ENCODE measurements around the gene CCDC88B. TPM values are rescaled to one million over a fixed set of nuclear protein-coding genes. Genes with fewer than 3 reads are reported as not detected.

Gene CCDC88B
- total RNA-seq, 1 donor from 2014 or later = 191 TPM

GRCh38 chr11:64379817-64380709, 40.1 kb downstream of the CCDC88B start:
- intact Hi-C loops (cut with micrococcal nuclease) = no loop called here

DNA sequence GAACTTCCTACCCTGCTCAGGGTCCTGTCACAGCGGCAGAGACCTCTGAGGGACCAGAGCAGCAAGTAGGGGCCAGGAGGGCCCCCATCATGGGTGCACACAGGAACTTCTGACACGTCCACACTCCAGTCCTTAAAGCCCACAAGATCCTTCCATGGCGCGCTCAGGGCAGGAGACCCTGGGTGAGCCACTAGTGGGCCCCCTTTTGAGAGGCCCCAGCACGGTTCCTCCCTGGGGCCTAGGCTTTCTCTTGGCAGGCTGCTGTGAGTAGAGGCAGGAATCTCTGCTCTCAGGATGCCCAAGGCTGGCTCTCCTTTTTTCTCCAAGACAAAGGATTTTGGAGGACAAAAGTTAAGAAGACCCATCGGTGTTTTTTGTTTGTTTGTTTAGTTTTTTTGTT, 41.3 kb downstream of the CCDC88B start:
- intact Hi-C loops (cut with micrococcal nuclease) = no loop called here

DNA sequence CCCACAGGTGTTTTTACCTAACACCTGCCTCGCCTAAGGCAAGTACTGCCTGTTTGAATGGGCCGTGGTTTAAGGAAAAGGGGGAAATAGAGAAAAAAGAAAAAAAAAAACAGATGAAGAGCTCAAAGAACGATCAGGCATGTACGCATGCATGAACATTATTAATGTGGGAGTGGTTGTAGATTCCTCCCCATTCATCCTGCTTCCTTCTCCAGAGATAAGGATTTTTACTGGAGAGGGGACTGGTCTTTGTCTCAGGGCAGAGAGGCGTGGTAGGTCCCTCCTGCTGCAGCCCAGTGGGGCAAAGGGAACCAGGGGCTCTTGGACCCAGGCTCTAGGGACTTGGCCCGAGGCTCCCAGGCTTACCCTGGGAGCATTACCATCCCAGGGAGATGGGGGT, 42.0 kb downstream of the CCDC88B start:
- intact Hi-C loops (cut with micrococcal nuclease) = no loop called here

DNA sequence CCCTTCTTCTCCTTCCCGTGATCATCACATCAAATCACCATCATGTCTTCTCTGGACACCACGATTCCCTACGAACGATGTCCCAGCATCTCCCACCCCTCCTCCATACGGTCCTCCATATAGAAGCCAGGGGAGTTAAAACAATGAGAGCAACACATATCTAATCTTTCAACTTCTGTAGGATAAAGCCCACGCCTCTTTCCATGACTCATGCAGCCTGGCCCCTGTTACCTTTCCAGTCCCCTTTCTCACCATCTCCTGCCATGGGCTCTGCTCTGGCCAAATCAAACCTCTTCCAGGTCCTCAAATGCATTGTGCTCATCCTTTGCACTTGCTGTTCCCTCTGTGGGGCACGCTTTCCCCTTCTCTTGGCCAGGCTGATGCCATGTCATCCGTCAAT, 42.6 kb downstream of the CCDC88B start:
- intact Hi-C loops (cut with micrococcal nuclease) = no loop called here

DNA sequence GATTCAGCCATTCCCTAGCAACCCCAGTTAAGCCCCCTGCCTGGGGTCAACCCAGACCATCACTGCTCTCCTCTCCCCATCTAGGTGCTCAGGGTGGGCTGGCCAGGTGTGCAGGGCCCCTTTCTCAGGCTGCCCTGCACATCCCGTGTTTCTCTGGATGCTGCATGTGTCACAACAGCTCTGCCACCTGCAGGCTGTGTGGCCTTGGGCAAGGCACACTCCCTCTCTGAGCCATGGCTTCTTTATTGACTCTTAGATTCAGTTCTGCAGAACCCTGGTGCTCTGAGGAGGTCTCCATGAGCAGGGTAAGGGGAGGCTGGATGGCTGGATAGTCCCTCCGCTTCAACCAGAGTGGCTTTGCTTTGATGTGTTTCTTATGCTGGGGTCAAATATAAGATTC, 43.6 kb downstream of the CCDC88B start:
- intact Hi-C loops (cut with micrococcal nuclease) = no loop called here

DNA sequence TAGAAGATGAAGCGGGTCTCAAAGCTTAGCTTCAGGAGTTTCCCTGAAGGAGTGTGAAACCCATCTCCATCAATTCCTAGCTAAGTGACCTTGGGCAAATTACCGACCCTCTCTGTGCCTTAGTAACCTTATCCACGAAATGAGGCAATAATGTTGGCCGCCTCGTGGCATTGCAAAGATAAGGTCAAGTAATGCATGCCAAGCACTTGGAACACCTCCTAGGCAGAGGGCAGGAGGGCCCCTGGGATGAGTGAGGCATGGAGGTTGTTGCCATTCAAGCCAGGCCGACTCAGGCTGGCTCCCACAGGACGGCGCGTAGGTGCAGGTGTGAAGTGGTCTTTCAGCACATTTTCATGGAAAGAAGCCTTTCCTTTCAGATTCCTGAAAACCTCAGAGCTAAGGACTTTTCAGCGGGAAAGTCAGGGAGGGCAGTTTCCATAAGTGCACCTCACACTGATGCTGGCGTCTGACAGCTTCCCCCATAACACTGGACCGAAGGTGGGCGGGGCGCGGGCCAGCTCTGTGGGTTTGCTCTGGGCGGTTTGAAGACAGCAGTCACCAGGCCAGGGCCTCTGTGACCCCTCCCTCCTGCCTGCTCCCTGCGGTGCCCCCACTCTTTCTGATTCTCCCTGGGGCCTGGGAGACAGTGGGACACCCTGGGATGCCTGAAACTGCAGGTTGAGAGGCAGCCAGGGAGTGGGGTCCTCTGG, 44.2 kb downstream of the CCDC88B start:
- intact Hi-C loops (cut with micrococcal nuclease) = no loop called here

GRCh38 chr11:64384981-64385944, 45.3 kb downstream of the CCDC88B start:
- intact Hi-C loops (cut with micrococcal nuclease) = no loop called here

DNA sequence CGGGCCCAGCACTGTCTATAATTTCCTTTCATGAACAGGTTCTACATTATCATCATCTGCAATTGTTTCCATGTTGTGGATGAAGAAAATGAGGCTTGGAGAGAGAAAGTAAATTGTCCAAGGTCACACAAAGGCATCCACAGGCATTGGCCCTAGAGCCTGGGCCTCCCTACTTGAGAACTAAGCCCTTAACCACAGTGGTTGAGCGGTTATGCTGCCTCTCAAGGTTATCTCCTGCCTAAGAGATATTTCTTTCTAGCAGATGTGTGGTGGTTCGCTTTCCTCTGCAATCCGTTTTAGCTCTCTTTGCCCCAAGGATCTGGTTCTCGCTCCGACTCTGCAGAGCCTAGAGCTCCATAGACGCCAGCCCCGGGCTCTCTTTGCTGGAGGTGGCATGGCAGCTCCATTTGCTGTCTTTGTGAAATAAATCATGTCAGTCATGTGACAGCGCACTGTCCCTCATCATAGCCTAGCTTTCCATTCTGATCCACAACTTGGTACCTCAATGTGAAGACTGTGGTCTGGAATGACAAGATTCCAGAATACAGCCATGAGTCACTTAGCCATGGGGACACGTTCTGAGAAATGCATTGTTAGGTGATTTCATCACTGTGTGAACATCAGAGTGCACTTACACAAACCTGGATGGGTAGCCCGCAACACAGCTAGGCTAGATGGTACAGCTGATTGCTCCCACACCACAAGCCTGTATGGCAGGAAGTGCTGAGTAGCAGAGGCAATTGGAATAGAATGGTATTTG, 46.1 kb downstream of the CCDC88B start:
- intact Hi-C loops (cut with micrococcal nuclease) = no loop called here

DNA sequence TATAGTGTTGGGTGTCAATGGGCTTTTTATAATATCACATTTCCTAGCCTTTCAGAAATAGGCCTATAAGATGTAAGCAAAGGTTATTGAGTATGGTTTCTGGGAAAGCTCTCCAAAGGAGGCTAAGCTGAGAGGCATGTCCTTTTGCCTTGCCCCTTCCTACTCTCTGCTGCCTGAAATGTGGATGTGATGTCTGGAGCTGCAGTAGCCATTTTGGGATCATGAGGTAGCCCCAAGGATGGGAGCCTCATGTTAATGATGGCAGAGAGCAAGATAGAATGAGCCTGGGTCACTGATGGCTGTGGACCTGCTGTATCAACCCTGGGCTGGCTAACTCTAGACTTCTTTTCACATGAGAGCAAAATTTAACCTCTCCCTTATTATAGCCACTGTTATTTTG, 47.9 kb downstream of the CCDC88B start:
- intact Hi-C loops (cut with micrococcal nuclease) = no loop called here

DNA sequence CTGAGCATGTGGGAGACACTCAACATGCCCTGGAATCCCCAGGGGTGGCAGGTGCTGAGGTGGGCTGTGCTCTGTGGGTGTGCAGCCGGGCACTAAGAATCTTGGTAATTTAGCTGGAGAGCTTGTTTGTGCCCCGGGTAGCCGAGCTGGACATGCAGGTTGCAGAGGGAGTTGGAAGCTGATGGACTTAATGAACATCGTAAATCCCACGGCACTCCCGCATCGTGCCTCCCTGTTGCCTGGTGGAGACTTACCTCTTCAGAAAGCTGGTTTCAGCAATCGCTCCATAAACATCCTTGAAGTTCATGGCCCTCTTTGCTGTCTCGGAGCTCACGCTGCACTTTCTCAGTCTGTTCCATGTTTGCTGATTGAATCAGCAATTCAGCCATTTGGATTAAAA, 48.9 kb downstream of the CCDC88B start:
- intact Hi-C loops (cut with micrococcal nuclease) = no loop called here

- intact Hi-C loops (cut with micrococcal nuclease) = no loop called here
Measured at GRCh38 chr11:64389851-64390250, 49.8 kb downstream of the CCDC88B start.

GRCh38 chr11:64390558-64390957, 50.6 kb downstream of the CCDC88B start:
- intact Hi-C loops (cut with micrococcal nuclease) = no loop called here

GRCh38 chr11:64391839-64392238, 51.8 kb downstream of the CCDC88B start:
- intact Hi-C loops (cut with micrococcal nuclease) = no loop called here

DNA sequence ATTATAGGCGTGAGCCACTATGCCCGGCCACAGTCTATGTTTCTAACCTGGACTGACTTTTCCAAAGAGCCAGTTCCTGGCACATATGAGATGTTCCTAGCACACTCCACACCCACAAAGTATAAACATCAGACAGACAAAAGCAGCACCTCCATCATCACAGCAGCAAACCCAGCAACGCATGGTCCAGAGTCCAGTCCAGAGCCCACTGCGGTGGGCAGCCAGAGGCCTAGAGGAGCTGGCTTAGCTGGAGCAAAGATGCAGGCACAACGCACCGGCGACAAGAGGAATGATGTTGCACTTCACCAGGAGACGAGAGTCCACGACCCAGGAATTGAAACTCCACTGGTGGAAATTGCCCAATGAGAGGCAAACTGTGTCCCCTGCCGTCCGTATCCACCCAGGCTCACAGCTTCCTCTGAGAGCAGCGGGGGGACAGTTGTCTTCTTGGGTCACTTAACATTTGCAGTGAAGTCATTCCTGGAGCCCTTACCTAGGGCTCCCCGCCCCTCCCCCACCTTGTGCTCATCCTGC, 55.6 kb downstream of the CCDC88B start:
- intact Hi-C loops (cut with micrococcal nuclease) = no loop called here

DNA sequence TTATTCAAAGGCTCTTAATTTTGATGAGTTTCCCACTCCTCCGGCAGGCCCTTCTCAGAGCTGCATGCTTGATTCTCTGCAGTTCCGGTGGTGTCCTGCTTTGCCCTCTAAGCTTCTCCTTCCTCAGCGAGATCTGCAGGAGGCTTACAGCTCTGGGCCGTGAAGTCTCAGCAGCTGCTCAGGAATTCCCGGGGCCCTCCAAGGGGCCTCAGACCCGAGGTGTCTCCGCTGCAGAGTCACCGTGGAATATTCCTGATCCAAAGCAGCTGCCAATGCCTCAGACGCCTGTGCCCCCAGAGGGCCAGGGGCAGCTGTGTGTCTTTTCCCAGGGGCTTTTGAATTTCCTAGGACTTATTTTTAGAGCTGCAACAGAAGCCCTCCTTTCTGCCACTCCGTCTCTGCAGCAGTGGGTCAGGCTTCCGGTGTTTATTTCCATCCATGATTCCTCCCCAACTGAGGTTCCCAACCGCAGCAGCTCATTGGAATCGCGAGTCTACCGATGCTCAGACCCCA, 56.1 kb downstream of the CCDC88B start:
- intact Hi-C loops (cut with micrococcal nuclease) = no loop called here

GRCh38 chr11:64400102-64400501, 60.1 kb downstream of the CCDC88B start:
- intact Hi-C loops (cut with micrococcal nuclease) = no loop called here

DNA sequence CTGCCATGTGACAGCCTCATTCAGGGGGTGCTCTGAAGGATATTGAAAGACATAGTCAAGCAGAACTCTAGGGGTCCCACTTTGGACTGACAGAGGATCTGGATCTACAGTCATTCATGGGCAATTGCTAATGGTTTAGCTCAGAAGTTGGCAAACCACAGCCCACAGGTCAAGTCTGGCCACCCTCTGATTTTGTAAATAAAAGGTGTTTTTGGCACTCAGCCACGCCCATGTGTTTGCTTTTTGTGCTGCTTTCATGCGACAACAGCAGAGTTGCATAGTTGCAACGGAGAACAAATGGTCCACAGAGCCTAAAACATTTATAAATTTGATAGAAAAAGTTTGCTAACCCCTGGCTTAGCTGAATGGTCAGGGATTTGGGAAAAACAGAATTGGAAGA, 60.7 kb downstream of the CCDC88B start:
- intact Hi-C loops (cut with micrococcal nuclease) = no loop called here

GRCh38 chr11:64401775-64402174, 61.8 kb downstream of the CCDC88B start:
- intact Hi-C loops (cut with micrococcal nuclease) = no loop called here

- intact Hi-C loops (cut with micrococcal nuclease) = no loop called here
Measured at GRCh38 chr11:64403106-64403505, 63.1 kb downstream of the CCDC88B start.

GRCh38 chr11:64406221-64406946, 66.4 kb downstream of the CCDC88B start:
- intact Hi-C loops (cut with micrococcal nuclease) = no loop called here
